ENCODE data around the gene STXBP1.

The STXBP1 gene

GRCh38 chr9:127739614-127740330 lies 127.7 kb downstream of the STXBP1 start:
- DNase-seq = no peak

GRCh38 chr9:127741831-127742434 lies 129.9 kb downstream of the STXBP1 start:
- DNase-seq = no peak
